Kasumi-1 (cell line): ENCODE data around the gene NFYC.
A peak's percentile ranks its signal among the peaks of the same experiment; 100 is the strongest.

Source experiments
- DNase-seq, 2 experiments: peaks; one replicate each; lab custom pipeline; 2025; lab: John Stamatoyannopoulos, UW

Gene NFYC

GRCh38 chr1:40758578-40759343, 67.3 kb downstream of the NFYC start:
- no peak for DNase-seq

- no peak for DNase-seq
Measured at GRCh38 chr1:40760984-40761383, 69.5 kb downstream of the NFYC start.

- DNase-seq = no peak
Measured at GRCh38 chr1:40762144-40762923, 70.8 kb downstream of the NFYC start.

GRCh38 chr1:40763742-40764532, 72.4 kb downstream of the NFYC start:
- DNase-seq = no peak

GRCh38 chr1:40764981-40765380, 73.5 kb downstream of the NFYC start:
- no peak for DNase-seq

GRCh38 chr1:40766017-40766416, 74.5 kb downstream of the NFYC start:
- no peak for DNase-seq

- DNase-seq = no peak
Measured at GRCh38 chr1:40766560-40766959, 75.1 kb downstream of the NFYC start.

- DNase-seq = no peak
Measured at GRCh38 chr1:40768146-40768990, 76.9 kb downstream of the NFYC start.

- DNase-seq = peak; percentile 58 to 72
Measured at GRCh38 chr1:40769815-40770214, 78.3 kb downstream of the NFYC start.

GRCh38 chr1:40770296-40771070, 79.0 kb downstream of the NFYC start:
- peak; percentile 92 to 93 for DNase-seq

GRCh38 chr1:40772146-40772955, 80.8 kb downstream of the NFYC start:
- DNase-seq = no peak

- no peak for DNase-seq
Measured at GRCh38 chr1:40773748-40774265, 82.3 kb downstream of the NFYC start.

GRCh38 chr1:40774266-40774998, 82.9 kb downstream of the NFYC start:
- DNase-seq = peak; percentile 7 to 30

GRCh38 chr1:40776236-40777072, 85.0 kb downstream of the NFYC start:
- DNase-seq = no peak

- no peak for DNase-seq
Measured at GRCh38 chr1:40777224-40777970, 85.9 kb downstream of the NFYC start.

GRCh38 chr1:40780678-40781607, 89.4 kb downstream of the NFYC start:
- DNase-seq = no peak
